K562 (cell line): ENCODE measurements around the gene GPN1. TPM values are rescaled to one million over a fixed set of nuclear protein-coding genes. Genes with fewer than 3 reads are reported as not detected.

Source experiments
- AFF1 ChIP-seq, 2 experiments: fragments of 450-650 bp; IDR thresholded peaks; 2 replicates each; pipeline ENCODE4 v1.6.1; 2018; ENCODE audit warnings: mild to moderate bottlenecking in 2 of 2, low read depth in 1 of 2; ENCODE audit not compliant: partially characterized antibody in 2 of 2
- CHD1 ChIP-seq: fragments of 200-600 bp; sonication (generic); IDR thresholded peaks from one replicate; pipeline ENCODE4 v1.6.1; 2012; ENCODE audit warnings: mild to moderate bottlenecking, moderate library complexity, low read length, inconsistent platforms
- CREBBP ChIP-seq: IDR thresholded peaks from one replicate; pipeline ENCODE4 v1.6.1; 2012; ENCODE audit warnings: low read depth, mild to moderate bottlenecking, control low read depth, inconsistent platforms, low read length
- CTCF ChIP-seq, 3 experiments: IDR thresholded peaks in 2 of 3; conservative IDR thresholded peaks in 1 of 3; 2 replicates each; pipeline ENCODE4 v1.5.1; 2011 to 2012; ENCODE audit warnings: low read length in 3 of 3, mild to moderate bottlenecking in 3 of 3, control low read depth in 2 of 3, improper control_type of control experiment in 1 of 3, inconsistent platforms in 1 of 3, low read depth in 1 of 3, mixed read lengths in 1 of 3, moderate library complexity in 1 of 3; ENCODE audit not compliant: insufficient read depth in 2 of 3
- E2F4 ChIP-seq: sonication (generic); formaldehyde crosslinking; IDR thresholded peaks from 2 replicates; pipeline ENCODE4 v1.8.0; 2022; ENCODE audit warnings: mild to moderate bottlenecking, low read depth, missing genetic modification reagents
- E2F5 ChIP-seq: sonication (generic); formaldehyde crosslinking; IDR thresholded peaks from 2 replicates; pipeline ENCODE4 v1.8.0; 2022; ENCODE audit warnings: mild to moderate bottlenecking, missing genetic modification reagents
- EP300 ChIP-seq: IDR thresholded peaks from 2 replicates; pipeline ENCODE4 v1.6.1; 2012; ENCODE audit warnings: low read length, improper control_type of control experiment
- HNRNPL ChIP-seq: fragments of 200-400 bp; formaldehyde crosslinking; IDR thresholded peaks from 2 replicates; pipeline ENCODE4 v1.6.1; 2017; ENCODE audit warnings: low read depth, mild to moderate bottlenecking, low read length
- MYC ChIP-seq, 2 experiments: fragments of 250-450 bp in 1 of 2; sonication (Bioruptor Pico) in 1 of 2; IDR thresholded peaks; 2 replicates each; pipeline versions ENCODE4 v1.5.1 to v1.6.1; 2012 to 2021; ENCODE audit warnings: low read depth in 2 of 2, borderline replicate concordance in 1 of 2, improper control_type of control experiment in 1 of 2, low read length in 1 of 2, mild to moderate bottlenecking in 1 of 2, moderate library complexity in 1 of 2
- PURB ChIP-seq: sonication (generic); formaldehyde crosslinking; IDR thresholded peaks from 2 replicates; pipeline ENCODE4 v1.9.0; 2021; ENCODE audit warnings: low read depth, mild to moderate bottlenecking, missing genetic modification reagents
- SRSF1 ChIP-seq: fragments of 200-400 bp; formaldehyde crosslinking; IDR thresholded peaks from 2 replicates; pipeline ENCODE4 v1.6.1; 2017; ENCODE audit warnings: mild to moderate bottlenecking, low read depth, low read length, moderate library complexity
- TCFL5 ChIP-seq: fragments of 250-450 bp; sonication (Bioruptor Pico); conservative IDR thresholded peaks from 2 replicates; pipeline ENCODE4 v1.6.1; 2021; ENCODE audit warnings: mild to moderate bottlenecking, moderate library complexity, matching md5 sums
- YY1 ChIP-seq, 3 experiments: IDR thresholded peaks; 2 replicates each; pipeline ENCODE4 v1.6.1; 2011; ENCODE audit warnings: low read length in 2 of 3, mild to moderate bottlenecking in 2 of 3, moderate library complexity in 2 of 3, borderline replicate concordance in 1 of 3, control low read depth in 1 of 3, low read depth in 1 of 3; ENCODE audit not compliant: insufficient read depth in 3 of 3, insufficient replicate concordance in 2 of 3, control insufficient read depth in 1 of 3, insufficient read length in 1 of 3; ENCODE audit errors: extremely low read depth in 1 of 3
- ZNF707 ChIP-seq: fragments of 250-450 bp; sonication (Bioruptor Pico); conservative IDR thresholded peaks from 2 replicates; pipeline ENCODE4 v1.8.0; 2022; ENCODE audit warnings: inconsistent platforms, mild to moderate bottlenecking, moderate library complexity
- polyA plus RNA-seq, 8 experiments: library from polyadenylated mRNA; depleted of rRNA in 4 of 8; stranded (reverse) in 5 of 8; unstranded in 3 of 8; fragments of >200 nt; fragmentation: Nextera tagmentation in 2 of 8; fragmentation: Illumina TruSeq in 1 of 8; extraction: Ambion mirVana in 2 of 8; extraction: Trizol in 1 of 8; gene quantifications; 2 replicates each; pipeline versions ENCODE4 v1.2.1 to v1.2.3, GENCODE V29; 2011 to 2014; ENCODE audit warnings: inconsistent platforms in 1 of 8, missing spikeins in 1 of 8
- total RNA-seq, 7 experiments: library from RNA; depleted of rRNA in 6 of 7; stranded (reverse); fragments of >200 nt in 6 of 7; fragmentation: Illumina TruSeq in 2 of 7; extraction: Trizol in 2 of 7; gene quantifications; 2 replicates each; pipeline versions ENCODE4 v1.2.1 to v1.2.3, GENCODE V29; 2011 to 2021; ENCODE audit warnings: low replicate concordance in 1 of 7

The GPN1 gene
- total and polyA plus RNA-seq, 9 of the 15 experiments (the other 6 are each of a cell fraction or from before 2014, with no cell fraction given), result 23.4 to 171 (median 48.2) TPM

GRCh38 chr2:27628767-27629709 is at the start of gene GPN1, which contains the start of gene CCDC121 (continued):
- no peak for TF ChIP-seq PURB (CRISPR knock-in tag)
- TF ChIP-seq YY1 (IDR thresholded peaks at IDR 0.05; ENCODE audit: borderline replicate concordance in 1 of 3, control insufficient read depth in 1 of 3, extremely low read depth in 1 of 3, insufficient read depth in 3 of 3, insufficient read length in 1 of 3, insufficient replicate concordance in 2 of 3, low read depth in 1 of 3, low read length in 2 of 3), result peak; percentile 85 to 98 (median 97)
- TF ChIP-seq CHD1, result no peak
- no peak for TF ChIP-seq ZNF707 (CRISPR knock-in tag)
- no peak for TF ChIP-seq SRSF1
- TF ChIP-seq EP300, result no peak
- TF ChIP-seq HNRNPL, result no peak
- no peak for TF ChIP-seq CREBBP
- no peak for TF ChIP-seq E2F4 (CRISPR knock-in tag)
- TF ChIP-seq CTCF (IDR thresholded peaks at IDR 0.05 in 2 of 3, conservative IDR thresholded peaks at IDR 0.05 in 1 of 3; ENCODE audit: insufficient read depth in 2 of 3, low read depth in 1 of 3, low read length in 3 of 3), result no peak
- no peak for TF ChIP-seq TCFL5
- TF ChIP-seq E2F5, result no peak
- peak; percentile 68 for TF ChIP-seq MYC (IDR thresholded peaks at IDR 0.05; ENCODE audit: low read depth, low read length)
- TF ChIP-seq MYC (CRISPR knock-in tag; IDR thresholded peaks at IDR 0.05; ENCODE audit: borderline replicate concordance, low read depth), result no peak; the same call in 1 of the 2 replicates
- peak in 1 of 2 experiments; percentile 56 for TF ChIP-seq AFF1 (IDR thresholded peaks at IDR 0.05; ENCODE audit: low read depth in 1 of 2, partially characterized antibody in 2 of 2)
